HG03442 (cell line): ENCODE data around the gene LIFR.
"Not testable (repeated sequence)": the region's sequence is repeated elsewhere in the genome, so short reads cannot be mapped to it uniquely, and the experiment has no call there.

ENCODE experiments used
- ATAC-seq: cut with Tn5 transposase; IDR thresholded peaks from one replicate; pipeline ENCODE4 v1.9.1; 2021; ENCODE audit warnings: mild to moderate bottlenecking, moderate library complexity; ENCODE audit not compliant: unreplicated experiment

The LIFR gene

GRCh38 chr5:38556599-38557307 is at the start of gene LIFR:
Gene LIFR (minus strand): TSS chr5:38556646. CDS start chr5:38530647, 25,999 bp downstream.
- ATAC-seq: peak; percentile 62

- ATAC-seq: no peak
These were observed 49.2 kb upstream of the LIFR start for GRCh38 chr5:38605610-38606009.

GRCh38 chr5:38603691-38604090 is 47.2 kb upstream of the LIFR start:
- ATAC-seq: no peak

- no peak for ATAC-seq
These were observed 46.2 kb upstream of the LIFR start for GRCh38 chr5:38602641-38603040.

GRCh38 chr5:38601863-38602298 is 45.4 kb upstream of the LIFR start:
- ATAC-seq: no peak

GRCh38 chr5:38601133-38601862 is 44.9 kb upstream of the LIFR start:
- no peak for ATAC-seq

- ATAC-seq: no peak
These were observed 44.0 kb upstream of the LIFR start for GRCh38 chr5:38600329-38601045.

- ATAC-seq: not testable (repeated sequence)
These were observed 43.3 kb upstream of the LIFR start for GRCh38 chr5:38599751-38600150.

- no peak for ATAC-seq
These were observed 42.7 kb upstream of the LIFR start for GRCh38 chr5:38598994-38599617.

GRCh38 chr5:38598296-38598993 is 42.0 kb upstream of the LIFR start:
- ATAC-seq: no peak

- ATAC-seq: no peak
These were observed 40.5 kb upstream of the LIFR start for GRCh38 chr5:38596981-38597380.

GRCh38 chr5:38595132-38595745 is 38.8 kb upstream of the LIFR start:
- ATAC-seq: no peak

GRCh38 chr5:38593959-38594358 is 37.5 kb upstream of the LIFR start:
- ATAC-seq: no peak

- ATAC-seq: no peak
These were observed 35.0 kb upstream of the LIFR start for GRCh38 chr5:38591523-38591849.

GRCh38 chr5:38590838-38591522 is 34.5 kb upstream of the LIFR start:
- no peak for ATAC-seq

GRCh38 chr5:38589629-38590028 is 33.2 kb upstream of the LIFR start:
- ATAC-seq: no peak

GRCh38 chr5:38585816-38586215 is 29.4 kb upstream of the LIFR start:
- no peak for ATAC-seq

GRCh38 chr5:38583500-38583899 is 27.1 kb upstream of the LIFR start:
- no peak for ATAC-seq

- no peak for ATAC-seq
These were observed 26.5 kb upstream of the LIFR start for GRCh38 chr5:38582975-38583319.
